ENCODE data around the gene CDHR3. TPM values are rescaled to one million over a fixed set of nuclear protein-coding genes. Genes with fewer than 3 reads are reported as not detected.
A peak's percentile ranks its signal among the peaks of the same experiment; 100 is the strongest.
"Not testable (repeated sequence)": the region's sequence is repeated elsewhere in the genome, so short reads cannot be mapped to it uniquely, and the experiment has no call there.

Gene CDHR3
- total RNA-seq, 1 donor from 2014 or later, result 1.4 TPM

DNA sequence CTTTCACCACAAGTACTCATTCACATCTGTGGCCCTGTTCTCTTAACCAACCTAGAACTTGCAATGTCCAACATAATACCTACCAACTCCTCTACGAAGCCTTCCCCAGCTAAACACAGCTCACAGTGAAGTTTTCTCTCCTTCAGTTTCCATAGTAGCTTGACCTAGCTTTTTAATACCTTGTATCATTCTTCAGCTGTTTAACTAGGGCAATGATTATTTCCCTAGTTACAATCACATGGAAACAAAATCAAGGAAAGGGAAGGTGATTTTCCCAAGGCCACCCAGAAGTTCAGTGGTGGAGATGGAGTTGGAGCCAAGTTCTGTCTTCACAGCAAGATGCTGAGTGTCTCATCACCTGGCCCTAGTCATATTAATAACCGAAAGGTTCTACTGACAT lies 16.3 kb downstream of the CDHR3 start:
- Mint-ChIP-seq H3K27me3 (ENCODE audit: insufficient read depth, low read depth) (peaks cover 2% of the 10 kb centered on the region), H3K4me1 (peaks cover 8% of the 10 kb centered on the region), H3K27ac (no peak overlapping the region), H3K36me3 (no peaks in the 10 kb centered on the region), H3K4me3 (no peak overlapping the region), H3K9me3 (no peaks in the 10 kb centered on the region)
- H3K9me3 ChIP-seq (ENCODE audit: low read depth), result no peaks in the 10 kb centered on the region
- H3K4me2 ChIP-seq, result no peak overlapping the region
- H3K27ac ChIP-seq, result no peak overlapping the region
- H3K79me2 ChIP-seq (ENCODE audit: low read depth), result no peaks in the 10 kb centered on the region
- no peaks in the 10 kb centered on the region for H3K36me3 ChIP-seq
- H3K9ac ChIP-seq, result no peak overlapping the region
- peaks cover 6% of the 10 kb centered on the region for H3K4me1 ChIP-seq
- H2AFZ ChIP-seq (replicated peaks), result no peak overlapping the region
- H3F3A ChIP-seq (ENCODE audit: low read depth), result peaks cover 3% of the 10 kb centered on the region
- no peaks in the 10 kb centered on the region for H3K27me3 ChIP-seq
- no peaks in the 10 kb centered on the region for H4K20me1 ChIP-seq (ENCODE audit: low read depth)
- DNase-seq (ENCODE audit: low spot score), result no peak
- TF ChIP-seq EZH2phosphoT487 (IDR thresholded peaks at IDR 0.05) (no peak), EZH2 (IDR thresholded peaks at IDR 0.05) (no peak)
- TF ChIP-seq, protein P1, sequence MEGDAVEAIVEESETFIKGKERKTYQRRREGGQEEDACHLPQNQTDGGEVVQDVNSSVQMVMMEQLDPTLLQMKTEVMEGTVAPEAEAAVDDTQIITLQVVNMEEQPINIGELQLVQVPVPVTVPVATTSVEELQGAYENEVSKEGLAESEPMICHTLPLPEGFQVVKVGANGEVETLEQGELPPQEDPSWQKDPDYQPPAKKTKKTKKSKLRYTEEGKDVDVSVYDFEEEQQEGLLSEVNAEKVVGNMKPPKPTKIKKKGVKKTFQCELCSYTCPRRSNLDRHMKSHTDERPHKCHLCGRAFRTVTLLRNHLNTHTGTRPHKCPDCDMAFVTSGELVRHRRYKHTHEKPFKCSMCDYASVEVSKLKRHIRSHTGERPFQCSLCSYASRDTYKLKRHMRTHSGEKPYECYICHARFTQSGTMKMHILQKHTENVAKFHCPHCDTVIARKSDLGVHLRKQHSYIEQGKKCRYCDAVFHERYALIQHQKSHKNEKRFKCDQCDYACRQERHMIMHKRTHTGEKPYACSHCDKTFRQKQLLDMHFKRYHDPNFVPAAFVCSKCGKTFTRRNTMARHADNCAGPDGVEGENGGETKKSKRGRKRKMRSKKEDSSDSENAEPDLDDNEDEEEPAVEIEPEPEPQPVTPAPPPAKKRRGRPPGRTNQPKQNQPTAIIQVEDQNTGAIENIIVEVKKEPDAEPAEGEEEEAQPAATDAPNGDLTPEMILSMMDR (IDR thresholded peaks at IDR 0.05), result no peak
- no peak overlapping the region for H3K4me3 ChIP-seq

DNA sequence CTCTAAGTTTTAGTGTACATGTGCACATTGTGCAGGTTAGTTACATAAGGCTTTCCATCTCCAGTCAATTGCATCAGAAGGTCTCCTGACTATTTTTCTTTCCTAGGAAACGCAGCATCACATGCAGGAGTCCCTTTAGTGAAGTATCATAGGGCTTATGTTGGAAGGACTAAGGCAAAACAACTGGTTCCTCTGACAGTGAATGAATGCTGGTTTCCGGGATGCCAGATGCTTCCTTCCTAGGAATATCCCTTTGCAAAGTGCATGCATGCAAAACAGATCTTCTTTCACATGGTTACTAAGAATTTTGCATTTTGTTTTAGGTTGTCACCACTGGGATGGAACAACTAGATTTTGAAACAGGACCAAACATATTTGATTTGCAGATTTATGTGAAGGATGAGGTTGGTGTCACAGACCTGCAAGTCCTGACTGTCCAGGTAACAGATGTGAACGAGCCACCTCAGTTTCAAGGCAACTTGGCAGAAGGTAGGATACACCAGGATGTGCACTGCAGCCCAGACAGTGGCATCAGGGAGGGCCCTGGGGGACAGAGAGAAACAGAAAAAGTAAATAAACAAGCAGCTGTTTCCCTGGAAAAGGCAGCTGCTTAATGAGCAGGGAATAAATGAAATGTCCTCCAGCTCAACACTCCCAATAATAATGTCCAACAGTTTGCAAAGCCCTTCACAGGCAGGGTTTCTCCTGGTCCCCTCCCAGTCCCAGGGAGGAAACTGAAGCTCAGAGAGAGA lies 17.8 kb downstream of the CDHR3 start:
- no peaks in the 10 kb centered on the region for H3K27me3 ChIP-seq
- H3K36me3 Mint-ChIP-seq, result no peaks in the 10 kb centered on the region
- no peak overlapping the region for H3K9ac ChIP-seq
- no peaks in the 10 kb centered on the region for H3K79me2 ChIP-seq (ENCODE audit: low read depth)
- no peak for DNase-seq (ENCODE audit: low spot score)
- no peak overlapping the region for H3K27ac ChIP-seq
- H3K36me3 ChIP-seq, result no peaks in the 10 kb centered on the region
- peaks cover 6% of the 10 kb centered on the region for H3F3A ChIP-seq (ENCODE audit: low read depth)
- TF ChIP-seq EZH2 (IDR thresholded peaks at IDR 0.05), result no peak
- TF ChIP-seq EZH2phosphoT487 (IDR thresholded peaks at IDR 0.05), result no peak
- TF ChIP-seq, protein P1 (IDR thresholded peaks at IDR 0.05), result no peak
- no peaks in the 10 kb centered on the region for H3K9me3 ChIP-seq (ENCODE audit: low read depth)
- H3K4me3 ChIP-seq, result no peak overlapping the region
- no peaks in the 10 kb centered on the region for H4K20me1 ChIP-seq (ENCODE audit: low read depth)
- H3K4me1 ChIP-seq, result peaks cover 18% of the 10 kb centered on the region
- H3K4me3 Mint-ChIP-seq, result no peak overlapping the region
- H3K27me3 Mint-ChIP-seq (ENCODE audit: insufficient read depth, low read depth), result peaks cover 2% of the 10 kb centered on the region
- H2AFZ ChIP-seq (replicated peaks), result no peak overlapping the region
- no peaks in the 10 kb centered on the region for H3K9me3 Mint-ChIP-seq
- peaks cover 16% of the 10 kb centered on the region for H3K4me1 Mint-ChIP-seq
- no peak overlapping the region for H3K4me2 ChIP-seq
- H3K27ac Mint-ChIP-seq, result no peak overlapping the region

DNA sequence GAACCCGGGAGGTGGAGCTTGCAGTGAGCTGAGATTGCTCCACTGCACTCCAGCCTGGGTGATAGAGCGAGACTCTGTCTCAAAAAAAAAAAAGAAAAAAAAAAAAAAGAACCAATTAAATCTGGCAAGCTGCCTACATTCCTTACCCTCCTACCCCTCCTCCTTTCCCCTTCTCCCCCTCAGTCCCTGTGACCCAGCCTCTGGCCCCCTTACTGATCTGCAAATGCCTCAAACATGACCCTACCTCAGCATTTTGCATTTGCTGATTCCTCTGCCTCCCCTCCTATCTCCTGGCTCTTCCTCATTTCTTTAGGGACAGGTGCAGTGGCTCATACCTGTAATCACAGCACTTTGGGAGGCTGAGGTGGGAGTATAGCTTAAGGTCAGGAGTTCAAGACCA lies 19.3 kb downstream of the CDHR3 start:
- Mint-ChIP-seq H3K4me1 (peaks cover 26% of the 10 kb centered on the region), H3K27ac (no peak overlapping the region), H3K4me3 (no peak overlapping the region), H3K36me3 (no peaks in the 10 kb centered on the region), H3K9me3 (no peaks in the 10 kb centered on the region), H3K27me3 (ENCODE audit: insufficient read depth, low read depth) (peaks cover 2% of the 10 kb centered on the region)
- DNase-seq (ENCODE audit: low spot score), result no peak
- no peak for TF ChIP-seq EZH2phosphoT487 (IDR thresholded peaks at IDR 0.05)
- no peak for TF ChIP-seq EZH2 (IDR thresholded peaks at IDR 0.05)
- TF ChIP-seq, protein P1 (IDR thresholded peaks at IDR 0.05), result no peak
- peaks cover 29% of the 10 kb centered on the region for H3K4me1 ChIP-seq
- H2AFZ ChIP-seq (replicated peaks), result no peak overlapping the region
- no peak overlapping the region for H3K4me2 ChIP-seq
- no peaks in the 10 kb centered on the region for H3K27me3 ChIP-seq
- H3K4me3 ChIP-seq, result no peak overlapping the region
- H3K36me3 ChIP-seq, result no peaks in the 10 kb centered on the region
- H3K9me3 ChIP-seq (ENCODE audit: low read depth), result no peaks in the 10 kb centered on the region
- H3K27ac ChIP-seq, result no peak overlapping the region
- H3K79me2 ChIP-seq (ENCODE audit: low read depth), result no peaks in the 10 kb centered on the region
- no peak overlapping the region for H3K9ac ChIP-seq
- no peaks in the 10 kb centered on the region for H4K20me1 ChIP-seq (ENCODE audit: low read depth)
- peaks cover 10% of the 10 kb centered on the region for H3F3A ChIP-seq (ENCODE audit: low read depth)

DNA sequence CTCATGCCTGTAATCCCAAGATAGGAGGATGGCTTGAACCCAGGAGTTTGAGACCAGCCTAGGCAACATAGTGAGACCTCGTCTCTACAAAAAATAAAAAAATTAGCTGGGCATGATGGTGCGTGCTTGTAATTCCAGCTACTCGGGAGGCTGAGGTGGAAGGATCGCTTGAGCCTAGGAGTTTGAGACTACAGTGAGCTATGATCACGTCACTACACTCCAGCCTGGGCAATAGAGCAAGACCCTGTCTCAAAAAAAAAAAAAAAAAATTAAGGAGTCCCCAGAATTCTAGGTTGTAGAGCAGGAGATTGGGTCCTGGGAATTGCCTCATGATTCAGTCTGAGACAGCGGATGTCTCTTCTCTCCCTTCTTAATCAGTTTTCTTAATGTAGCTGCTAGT lies 21.7 kb downstream of the CDHR3 start:
- H3K27me3 Mint-ChIP-seq (ENCODE audit: insufficient read depth, low read depth); H3K27ac Mint-ChIP-seq; H3K9ac ChIP-seq; H3K27ac ChIP-seq; H3K4me3 Mint-ChIP-seq; H3K9me3 Mint-ChIP-seq; H3K27me3 ChIP-seq; DNase-seq (ENCODE audit: low spot score); H4K20me1 ChIP-seq (ENCODE audit: low read depth); H3K9me3 ChIP-seq (ENCODE audit: low read depth); H3K4me3 ChIP-seq; H3K36me3 ChIP-seq; H3K36me3 Mint-ChIP-seq; H3K79me2 ChIP-seq (ENCODE audit: low read depth): not testable (repeated sequence)
- H3K4me2 ChIP-seq, result peak overlapping the region; percentile 73
- peaks cover 49% of the 10 kb centered on the region for H3K4me1 ChIP-seq
- peaks cover 16% of the 10 kb centered on the region for H3F3A ChIP-seq (ENCODE audit: low read depth)
- H3K4me1 Mint-ChIP-seq, result peaks cover 37% of the 10 kb centered on the region
- H2AFZ ChIP-seq (replicated peaks), result peak overlapping the region; percentile 47

Data from neural progenitor cell (in vitro differentiated cells).